Stimulated activated CD8-positive, alpha-beta memory T cell treated with anti-CD3 and anti-CD28 coated beads, Interleukin-15, amount 100 ng/mL, for 24 hours (primary cell): ENCODE data around the gene TSPEAR.
"Not testable (repeated sequence)": the region's sequence is repeated elsewhere in the genome, so short reads cannot be mapped to it uniquely, and the experiment has no call there.

Experiments used
- DNase-seq: peaks from one replicate; pipeline ENCODE4 v3.0.0-alpha.2; 2020; ENCODE audit warnings: low read depth

Gene TSPEAR

GRCh38 chr21:44627181-44627822 lies 84.1 kb downstream of the TSPEAR start:
- not testable (repeated sequence) for DNase-seq

- no peak for DNase-seq
Observed at GRCh38 chr21:44626673-44627143, 84.7 kb downstream of the TSPEAR start, which contains the start of gene KRTAP10-9. Gene KRTAP10-9 (plus strand): TSS chr21:44627093. CDS start chr21:44627172, 79 bp downstream.

- DNase-seq = no peak
Observed at GRCh38 chr21:44626262-44626661, 85.1 kb downstream of the TSPEAR start.

- no peak for DNase-seq
Observed at GRCh38 chr21:44625756-44626155, 85.6 kb downstream of the TSPEAR start.

- no peak for DNase-seq
Observed at GRCh38 chr21:44623575-44623974, 87.8 kb downstream of the TSPEAR start.

- no peak for DNase-seq
Observed at GRCh38 chr21:44619886-44620285, 91.5 kb downstream of the TSPEAR start.

GRCh38 chr21:44618909-44619308 lies 92.5 kb downstream of the TSPEAR start:
- DNase-seq = no peak

- no peak for DNase-seq
Observed at GRCh38 chr21:44618504-44618903, 92.9 kb downstream of the TSPEAR start.

GRCh38 chr21:44617071-44617501 lies 94.3 kb downstream of the TSPEAR start:
- DNase-seq = no peak

- DNase-seq = no peak
Observed at GRCh38 chr21:44616591-44616926, 94.8 kb downstream of the TSPEAR start.

GRCh38 chr21:44615911-44616590 lies 95.3 kb downstream of the TSPEAR start:
- no peak for DNase-seq

- no peak for DNase-seq
Observed at GRCh38 chr21:44615466-44615865, 95.9 kb downstream of the TSPEAR start.

GRCh38 chr21:44614961-44615391 lies 96.4 kb downstream of the TSPEAR start:
- no peak for DNase-seq

- no peak for DNase-seq
Observed at GRCh38 chr21:44614161-44614631, 97.2 kb downstream of the TSPEAR start.

GRCh38 chr21:44613386-44614155 lies 97.8 kb downstream of the TSPEAR start:
- DNase-seq = no peak

- DNase-seq = no peak
Observed at GRCh38 chr21:44612669-44613229, 98.6 kb downstream of the TSPEAR start.

- no peak for DNase-seq
Observed at GRCh38 chr21:44612029-44612486, 99.3 kb downstream of the TSPEAR start, which contains the start of gene KRTAP10-8. Gene KRTAP10-8 (plus strand): TSS chr21:44612079. CDS start chr21:44612101, 22 bp downstream.

GRCh38 chr21:44611551-44611950 lies 99.8 kb downstream of the TSPEAR start:
- no peak for DNase-seq

- DNase-seq = not testable (repeated sequence)
Observed at GRCh38 chr21:44610157-44610843, 101.1 kb downstream of the TSPEAR start.

- DNase-seq = no peak
Observed at GRCh38 chr21:44609193-44609592, 102.2 kb downstream of the TSPEAR start.

- no peak for DNase-seq
Observed at GRCh38 chr21:44606495-44606894, 104.9 kb downstream of the TSPEAR start.
